ENCODE measurements around the gene NXN. TPM values are rescaled to one million over a fixed set of nuclear protein-coding genes. Genes with fewer than 3 reads are reported as not detected.

Gene NXN
- total RNA-seq, 4 donors from 2014 or later: 39.6 to 103 (median 59.1) TPM

- TF ChIP-seq POLR2A (IDR thresholded peaks at IDR 0.05): no peak
- no peak for ATAC-seq
- H3K4me3 ChIP-seq: no peak overlapping the region
- no peak overlapping the region for H3K27ac ChIP-seq
- H3K9me3 ChIP-seq: no peaks in the 10 kb centered on the region
- peaks cover 0 to 61% (median 0%) of the 10 kb centered on the region in 3 donors for H3K4me1 ChIP-seq
- H3K36me3 ChIP-seq: no peaks in the 10 kb centered on the region
- WGBS, 2 donors (ENCODE audit: low coverage in 1 of 2): 58 to 81% methylated on average over 9 to 11 of the region's 11 CpGs
- no peaks in the 10 kb centered on the region for H3K27me3 ChIP-seq
Measured at GRCh38 chr17:962670-963069, 16.9 kb downstream of the NXN start.

- no peak for ATAC-seq
- 76 to 81% methylated on average over 8 of the region's 8 CpGs for WGBS, 2 donors (ENCODE audit: low coverage in 1 of 2)
- Histone ChIP-seq H3K9me3 (no peaks in the 10 kb centered on the region), H3K27ac (no peak overlapping the region), H3K4me1 (peaks cover 0 to 66% (median 0%) of the 10 kb centered on the region in 3 donors), H3K27me3 (no peaks in the 10 kb centered on the region), H3K36me3 (no peaks in the 10 kb centered on the region), H3K4me3 (no peak overlapping the region)
- TF ChIP-seq POLR2A (IDR thresholded peaks at IDR 0.05): no peak
- no peak for TF ChIP-seq POLR2AphosphoS5 (IDR thresholded peaks at IDR 0.05)
- no peak for TF ChIP-seq EP300 (IDR thresholded peaks at IDR 0.05)
- TF ChIP-seq CTCF (IDR thresholded peaks at IDR 0.05): no peak
Measured at GRCh38 chr17:962166-962565, 17.4 kb downstream of the NXN start.

GRCh38 chr17:958712-959451 is 20.7 kb downstream of the NXN start:
- H3K4me1 ChIP-seq: peaks cover 0 to 64% (median 0%) of the 10 kb centered on the region in 3 donors
- peak overlapping the region; percentile 50 to 89 (median 86) for H3K27ac ChIP-seq
- H3K27me3 ChIP-seq: no peaks in the 10 kb centered on the region
- TF ChIP-seq POLR2A (IDR thresholded peaks at IDR 0.05) (no peak), EP300 (IDR thresholded peaks at IDR 0.05) (no peak), CTCF (IDR thresholded peaks at IDR 0.05) (no peak), POLR2AphosphoS5 (IDR thresholded peaks at IDR 0.05) (no peak)
- ATAC-seq: no peak
- WGBS, 2 donors (ENCODE audit: low coverage in 1 of 2): 67 to 83% methylated on average over 6 to 20 of the region's 31 CpGs
- H3K9me3 ChIP-seq: no peaks in the 10 kb centered on the region
- no peaks in the 10 kb centered on the region for H3K36me3 ChIP-seq
- no peak overlapping the region for H3K4me3 ChIP-seq

- 21 to 32% methylated on average over 6 to 9 of the region's 20 CpGs for WGBS, 2 donors (ENCODE audit: low coverage in 1 of 2)
- Histone ChIP-seq H3K27me3 (no peaks in the 10 kb centered on the region), H3K36me3 (no peaks in the 10 kb centered on the region), H3K4me1 (peaks cover 0 to 63% (median 0%) of the 10 kb centered on the region in 3 donors), H3K4me3 (no peak overlapping the region), H3K27ac (peak overlapping the region; percentile 50 to 89 (median 86)), H3K9me3 (no peaks in the 10 kb centered on the region)
- TF ChIP-seq POLR2AphosphoS5 (IDR thresholded peaks at IDR 0.05) (peak; percentile 95), CTCF (IDR thresholded peaks at IDR 0.05) (no peak), POLR2A (IDR thresholded peaks at IDR 0.05) (no peak)
- peak; percentile 47 for ATAC-seq
Measured at GRCh38 chr17:957856-958421, 21.6 kb downstream of the NXN start.

GRCh38 chr17:956905-957304 is 22.7 kb downstream of the NXN start:
- ATAC-seq: no peak
- Histone ChIP-seq H3K9me3 (no peaks in the 10 kb centered on the region), H3K4me3 (no peak overlapping the region), H3K36me3 (no peaks in the 10 kb centered on the region), H3K4me1 (peaks cover 0 to 57% (median under 1%) of the 10 kb centered on the region in 3 donors), H3K27ac (peak overlapping the region in 3 of 4 donors; percentile 85 to 89 (median 86)), H3K27me3 (no peaks in the 10 kb centered on the region)
- WGBS, 2 donors (ENCODE audit: low coverage in 1 of 2): 48 to 51% methylated on average over 8 of the region's 8 CpGs
- TF ChIP-seq EP300 (IDR thresholded peaks at IDR 0.05) (no peak), POLR2AphosphoS5 (IDR thresholded peaks at IDR 0.05) (peak; percentile 37), POLR2A (IDR thresholded peaks at IDR 0.05) (no peak)

Measured in gastroesophageal sphincter (tissue), 4 donors.